Naive thymus-derived CD4-positive, alpha-beta T cell (primary cell): ENCODE results near the gene SOCS3. TPM values are rescaled to one million over a fixed set of nuclear protein-coding genes. Genes with fewer than 3 reads are reported as not detected.

Source experiments
- ATAC-seq: fragments of 150-1000 bp; cut with Tn5 transposase; 2 replicates; pipeline ENCODE4 v1.10.0; 2021; ENCODE audit warnings: mild to moderate bottlenecking, moderate library complexity
- CTCF ChIA-PET: fragments of 350-600 bp; sonication (Branson Sonifier 250); formaldehyde crosslinking; loops from one replicate; lab custom pipeline; 2021; ENCODE audit warnings: antibody characterized with exemption; lab: Charles Lee
- POLR2A ChIA-PET: fragments of 350-600 bp; sonication (Branson Sonifier 250); formaldehyde crosslinking; loops from one replicate; lab custom pipeline; 2021; ENCODE audit warnings: antibody characterized with exemption, inconsistent platforms; lab: Charles Lee
- DNase-seq, 9 donors: peaks; one replicate each; pipeline versions ENCODE4 v3.0.0 to v3.0.0-alpha.2; 2020 to 2022; ENCODE audit warnings: mixed read lengths in 1 of 9
- H3K27ac ChIP-seq: one replicate; pipeline ENCODE4 v1.7.0; 2013; ENCODE audit warnings: mild to moderate bottlenecking, low read depth, low read length, moderate library complexity
- H3K27me3 ChIP-seq, 2 donors: one replicate each; pipeline ENCODE4 v1.7.0; 2013; ENCODE audit warnings: low read length in 2 of 2, mild to moderate bottlenecking in 2 of 2, moderate library complexity in 2 of 2; ENCODE audit not compliant: control insufficient read depth in 2 of 2, insufficient read depth in 2 of 2
- H3K36me3 ChIP-seq, 3 experiments: 1 replicate in 2 of 3; 2 replicates in 1 of 3; pipeline ENCODE4 v1.7.0; 2013; ENCODE audit warnings: low read length in 3 of 3, mild to moderate bottlenecking in 3 of 3, moderate library complexity in 1 of 3; ENCODE audit not compliant: insufficient read depth in 3 of 3, control insufficient read depth in 2 of 3
- H3K4me1 ChIP-seq, 2 donors: one replicate each; pipeline ENCODE4 v1.7.0; 2013; ENCODE audit warnings: low read length in 2 of 2, mild to moderate bottlenecking in 2 of 2, moderate library complexity in 1 of 2; ENCODE audit not compliant: control insufficient read depth in 2 of 2, insufficient read depth in 2 of 2
- H3K4me3 ChIP-seq: 2 replicates; pipeline ENCODE4 v1.7.0; 2013; ENCODE audit warnings: mild to moderate bottlenecking, low read length
- H3K9me3 ChIP-seq, 3 experiments: 1 replicate in 2 of 3; 2 replicates in 1 of 3; pipeline ENCODE4 v1.7.0; 2013; ENCODE audit warnings: low read length in 3 of 3; ENCODE audit not compliant: control insufficient read depth in 2 of 3
- H3K27ac Mint-ChIP-seq, 9 donors: one replicate each; pipeline ENCODE4 v1.8.0; 2020 to 2022; ENCODE audit warnings: mixed read lengths in 9 of 9, mild to moderate bottlenecking in 8 of 9, moderate library complexity in 5 of 9, inconsistent platforms in 2 of 9
- H3K27me3 Mint-ChIP-seq, 5 donors: one replicate each; pipeline ENCODE4 v1.8.0; 2021 to 2022; ENCODE audit warnings: mixed read lengths in 5 of 5, mild to moderate bottlenecking in 1 of 5
- H3K36me3 Mint-ChIP-seq, 5 donors: one replicate each; pipeline ENCODE4 v1.8.0; 2020 to 2022; ENCODE audit warnings: mixed read lengths in 5 of 5, mild to moderate bottlenecking in 3 of 5, inconsistent platforms in 1 of 5
- H3K4me1 Mint-ChIP-seq, 7 donors: one replicate each; pipeline ENCODE4 v1.8.0; 2020 to 2022; ENCODE audit warnings: mixed read lengths in 7 of 7, mild to moderate bottlenecking in 3 of 7, inconsistent platforms in 1 of 7
- H3K4me3 Mint-ChIP-seq, 10 donors: one replicate each; pipeline ENCODE4 v1.8.0; 2020 to 2022; ENCODE audit warnings: mild to moderate bottlenecking in 10 of 10, mixed read lengths in 10 of 10, moderate library complexity in 6 of 10, inconsistent platforms in 2 of 10
- H3K9me3 Mint-ChIP-seq, 11 donors: one replicate each; pipeline ENCODE4 v1.8.0; 2020 to 2022; ENCODE audit warnings: mixed read lengths in 11 of 11, mild to moderate bottlenecking in 4 of 11, inconsistent platforms in 1 of 11, moderate library complexity in 1 of 11
- intact Hi-C, 2 donors: fragments of 100-400 bp; cut with micrococcal nuclease; formaldehyde crosslinking; loops; one replicate each; pipeline ENCODE4 v1.15.1; 2023
- polyA plus RNA-seq, 2 donors: library from polyadenylated mRNA; unstranded; fragments of 300-500 nt; fragmentation: Illumina TruSeq; gene quantifications; one replicate each; pipeline ENCODE4 v1.2.3, GENCODE V29; 2021
- total RNA-seq, 6 experiments: library from RNA in 5 of 6; stranded (reverse) in 5 of 6; gene quantifications; 1 replicate in 5 of 6; 2 replicates in 1 of 6; pipeline ENCODE4 v1.2.3 and lab custom pipeline; 2021 to 2026

Gene SOCS3
- total and polyA plus RNA-seq, 7 experiments from 2014 or later: 8.1 to 281 (median 110) TPM

- Histone ChIP-seq H3K27ac (no peak overlapping the region), H3K27me3 (no peaks in the 10 kb centered on the region), H3K9me3 (no peaks in the 10 kb centered on the region), H3K4me3 (no peak overlapping the region), H3K4me1 (no peaks in the 10 kb centered on the region), H3K36me3 (no peaks in the 10 kb centered on the region)
- ChIA-PET CTCF (no interaction called here), POLR2A (interaction anchor here (0.5 kb wide), 1 partner anchor 75 kb away, joined by 6 read pairs; no protein-coding TSS in a partner anchor)
- Mint-ChIP-seq H3K27ac (peak overlapping the region in 1 of 9 donors; percentile 38), H3K27me3 (peaks cover 0 to 21% (median 0%) of the 10 kb centered on the region in 5 donors), H3K4me1 (peaks cover 7 to 20% (median 15%) of the 10 kb centered on the region in 7 donors), H3K9me3 (peaks cover 0 to 9% (median 3%) of the 10 kb centered on the region in 11 donors), H3K36me3 (peaks cover 0 to 4% (median 0%) of the 10 kb centered on the region in 5 donors), H3K4me3 (no peak overlapping the region)
- intact Hi-C loops: no loop called here
- ATAC-seq: no peak
- no peak for DNase-seq
Observed at GRCh38 chr17:78307887-78308638, 51.8 kb downstream of the SOCS3 start.

GRCh38 chr17:78306913-78307312 is 53.0 kb downstream of the SOCS3 start:
- H3K4me1 Mint-ChIP-seq: peaks cover under 1 to 8% (median 4%) of the 10 kb centered on the region in 7 donors
- Histone ChIP-seq H3K4me3 (no peak overlapping the region), H3K9me3 (no peaks in the 10 kb centered on the region), H3K4me1 (no peaks in the 10 kb centered on the region), H3K27ac (no peak overlapping the region), H3K27me3 (no peaks in the 10 kb centered on the region), H3K36me3 (no peaks in the 10 kb centered on the region)
- ATAC-seq: no peak
- peaks cover 0 to 9% (median 3%) of the 10 kb centered on the region in 11 donors for H3K9me3 Mint-ChIP-seq
- ChIA-PET CTCF (interaction anchor here (0.6 kb wide), 1 partner anchor 460 kb away, joined by 6 read pairs; no protein-coding TSS in a partner anchor), POLR2A (no interaction called here)
- no peak for DNase-seq
- H3K36me3 Mint-ChIP-seq: peaks cover 0 to 4% (median 0%) of the 10 kb centered on the region in 5 donors
- no peak overlapping the region for H3K4me3 Mint-ChIP-seq
- intact Hi-C loops: no loop called here
- H3K27me3 Mint-ChIP-seq: peaks cover 0 to 10% (median 0%) of the 10 kb centered on the region in 5 donors
- no peak overlapping the region for H3K27ac Mint-ChIP-seq

Other genes starting within 250 kb of the SOCS3 start
- gene TMC6, start 231.3 kb downstream of the SOCS3 start, total RNA-seq: 100 to 1,000 TPM; 574 to 808 (median 773) TPM
- gene TMC6, start 231.3 kb downstream of the SOCS3 start, polyA plus RNA-seq: 100 to 1,000 TPM; 165 to 247 TPM
- 100 to 1,000 TPM; 423 to 593 (median 509) TPM for gene TMC8, start 229.3 kb downstream of the SOCS3 start, total RNA-seq
- gene TMC8, start 229.3 kb downstream of the SOCS3 start, polyA plus RNA-seq: 100 to 1,000 TPM in 1 of 2 donors, 10 to 100 TPM in 1; 94.4 to 217 TPM
- 1 to 10 TPM in 1 of 5 experiments, under 1 TPM in 1, not detected in 3; 0.10 to 1.0 TPM for gene C17orf99, start 213.7 kb downstream of the SOCS3 start, total RNA-seq
- not detected for gene C17orf99, start 213.7 kb downstream of the SOCS3 start, polyA plus RNA-seq
- 100 to 1,000 TPM in 1 of 5 experiments, 10 to 100 TPM in 4; 47.6 to 109 (median 58.6) TPM for gene SYNGR2, start 191.5 kb downstream of the SOCS3 start, total RNA-seq
- gene SYNGR2, start 191.5 kb downstream of the SOCS3 start, polyA plus RNA-seq: 100 to 1,000 TPM in 1 of 2 donors, 10 to 100 TPM in 1; 94.6 to 118 TPM
- 10 to 100 TPM in 1 of 5 experiments, 1 to 10 TPM in 1, under 1 TPM in 1, not detected in 2; 0.29 to 57.7 (median 1.0) TPM for gene TK1, start 173.0 kb downstream of the SOCS3 start, total RNA-seq
- gene TK1, start 173.0 kb downstream of the SOCS3 start, polyA plus RNA-seq: under 1 TPM; 0.20 to 0.28 TPM
- gene AFMID, start 172.7 kb downstream of the SOCS3 start, total RNA-seq: 10 to 100 TPM in 1 of 5 experiments, 1 to 10 TPM in 4; 1.2 to 19.2 (median 3.0) TPM
- 1 to 10 TPM in 1 of 2 donors, under 1 TPM in 1; 0.99 to 1.1 TPM for gene AFMID, start 172.7 kb downstream of the SOCS3 start, polyA plus RNA-seq
- 10 to 100 TPM in 1 of 5 experiments, not detected in 4; 49.0 TPM for gene BIRC5, start 145.8 kb downstream of the SOCS3 start, total RNA-seq
- not detected for gene BIRC5, start 145.8 kb downstream of the SOCS3 start, polyA plus RNA-seq
- not detected for gene TMEM235, start 128.4 kb downstream of the SOCS3 start, total RNA-seq
- not detected for gene TMEM235, start 128.4 kb downstream of the SOCS3 start, polyA plus RNA-seq
- 10 to 100 TPM; 66.6 to 84.3 (median 82.0) TPM for gene PGS1, start 18.6 kb upstream of the SOCS3 start, total RNA-seq
- gene PGS1, start 18.6 kb upstream of the SOCS3 start, polyA plus RNA-seq: 10 to 100 TPM; 36.1 to 52.3 TPM
- 1 to 10 TPM in 1 of 5 experiments, under 1 TPM in 4; 0.05 to 1.0 (median 0.24) TPM for gene DNAH17, start 217.3 kb upstream of the SOCS3 start, total RNA-seq
- 1 to 10 TPM in 1 of 2 donors, under 1 TPM in 1; 0.38 to 1.5 TPM for gene DNAH17, start 217.3 kb upstream of the SOCS3 start, polyA plus RNA-seq